ENCODE measurements around the gene TFEC.
"Not testable (repeated sequence)": the region's sequence is repeated elsewhere in the genome, so short reads cannot be mapped to it uniquely, and the experiment has no call there.

The TFEC gene, protein sequence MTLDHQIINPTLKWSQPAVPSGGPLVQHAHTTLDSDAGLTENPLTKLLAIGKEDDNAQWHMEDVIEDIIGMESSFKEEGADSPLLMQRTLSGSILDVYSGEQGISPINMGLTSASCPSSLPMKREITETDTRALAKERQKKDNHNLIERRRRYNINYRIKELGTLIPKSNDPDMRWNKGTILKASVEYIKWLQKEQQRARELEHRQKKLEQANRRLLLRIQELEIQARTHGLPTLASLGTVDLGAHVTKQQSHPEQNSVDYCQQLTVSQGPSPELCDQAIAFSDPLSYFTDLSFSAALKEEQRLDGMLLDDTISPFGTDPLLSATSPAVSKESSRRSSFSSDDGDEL

DNA sequence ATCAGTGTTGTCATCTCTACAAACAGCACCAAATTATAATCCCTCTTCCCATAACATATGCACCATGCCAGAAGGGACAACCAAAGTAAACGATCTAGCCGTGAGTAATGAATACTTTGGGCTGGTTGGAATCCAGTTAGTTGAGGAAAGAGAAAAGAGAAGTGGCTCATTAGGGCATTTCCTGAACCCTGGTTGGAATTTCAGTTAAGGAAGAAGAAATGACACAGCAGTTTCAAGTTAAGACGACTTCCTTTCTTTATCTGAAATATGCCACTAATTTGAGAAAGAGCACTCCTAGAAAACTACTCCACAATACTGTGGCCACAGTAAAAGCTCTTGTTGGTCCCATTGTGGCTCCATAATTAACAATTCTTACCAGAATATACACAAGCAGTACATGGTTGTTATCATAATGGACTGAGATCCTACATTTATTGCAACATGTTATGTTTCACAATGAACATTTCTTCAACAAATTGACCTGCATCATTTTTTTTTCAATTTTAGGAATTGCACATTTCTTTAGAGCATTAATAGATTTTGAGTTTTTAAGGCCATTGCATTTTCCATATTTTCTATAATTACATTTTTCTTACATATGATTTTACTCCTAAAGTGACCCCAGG is at the start of gene TFEC:
Gene TFEC (minus strand): TSS at position 113 of the 626 bp plus-strand sequence. CDS start 46,322 bp downstream, outside the sequence.
- DNase-seq (ENCODE audit: low read depth in 2 of 2, low spot score in 1 of 2), result no peak

DNA sequence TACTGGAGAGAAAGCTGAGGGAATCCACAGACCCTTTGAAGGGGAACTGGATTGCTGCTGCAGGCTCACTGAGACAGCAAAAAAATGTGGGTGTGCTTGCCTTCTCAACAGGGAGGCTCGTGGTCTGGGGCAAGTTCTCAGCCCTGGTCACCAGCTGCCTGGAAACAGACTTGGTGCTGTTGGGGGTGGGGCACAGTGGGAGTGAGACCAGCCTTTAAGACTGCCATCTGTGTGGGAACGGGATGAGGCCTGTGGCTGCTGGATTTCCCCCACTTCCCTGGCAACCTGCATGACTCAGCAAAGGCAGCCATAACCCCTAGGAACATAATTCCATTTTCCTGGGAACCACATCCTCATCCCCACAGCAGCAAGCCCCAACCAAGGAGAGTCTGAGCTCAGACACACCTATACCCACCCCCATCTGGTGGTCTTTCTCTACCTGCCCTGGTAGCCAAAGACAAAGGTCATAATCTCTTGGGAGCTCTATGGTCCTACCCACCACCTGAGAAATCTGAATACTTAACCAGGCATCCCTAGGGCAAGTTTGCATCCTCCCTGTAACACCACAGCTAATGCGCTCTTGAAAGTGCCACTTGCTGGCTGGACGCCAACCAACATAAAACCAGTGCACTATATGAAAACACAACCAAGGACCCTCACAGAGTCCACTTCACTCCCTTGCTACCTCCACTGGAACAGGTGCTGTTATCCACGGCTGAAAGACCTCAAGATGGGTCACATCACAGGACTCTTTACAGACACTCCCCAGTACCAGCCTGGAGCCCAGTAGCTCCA is 45.0 kb upstream of the TFEC start:
- no peak for DNase-seq (ENCODE audit: low read depth in 2 of 2, low spot score in 1 of 2)

DNA sequence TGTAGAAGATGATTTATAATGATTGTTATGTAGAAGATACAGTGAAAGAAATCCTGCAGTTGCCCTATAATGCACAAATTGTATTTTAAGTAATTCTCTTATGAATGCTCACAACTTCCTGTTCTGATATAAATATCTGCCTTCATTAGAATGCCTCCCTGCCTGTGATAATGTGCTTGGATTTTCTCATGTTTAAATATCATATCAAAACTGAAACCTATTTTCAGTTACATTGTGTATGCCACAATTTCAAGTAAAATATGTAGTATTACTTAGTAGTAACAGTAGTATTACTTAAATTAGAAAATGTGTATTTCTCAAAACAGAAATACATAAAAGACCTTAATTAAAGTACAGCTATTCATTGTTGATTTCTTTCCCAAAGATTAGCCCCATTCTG is 41.1 kb upstream of the TFEC start:
- no peak for DNase-seq (ENCODE audit: low read depth in 2 of 2, low spot score in 1 of 2)

DNA sequence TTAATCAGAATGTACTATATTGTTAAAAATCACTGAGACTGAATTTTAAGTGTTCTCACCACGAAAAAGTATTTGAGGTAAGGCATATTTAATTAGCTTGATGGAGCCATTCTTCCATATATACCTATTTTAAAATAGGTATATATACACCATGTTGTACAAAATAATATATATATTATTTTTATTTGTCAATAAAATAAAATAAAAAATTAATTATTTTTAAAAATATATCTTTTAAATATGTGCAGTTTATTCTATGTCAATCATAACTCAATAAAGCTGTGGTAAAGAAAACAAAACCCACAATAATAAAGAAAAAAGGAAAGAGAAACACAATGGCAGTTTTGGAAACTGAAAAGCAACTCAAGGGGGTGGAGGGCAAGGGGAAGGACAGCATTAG is 33.6 kb upstream of the TFEC start:
- no peak for DNase-seq (ENCODE audit: low read depth in 2 of 2, low spot score in 1 of 2)

DNA sequence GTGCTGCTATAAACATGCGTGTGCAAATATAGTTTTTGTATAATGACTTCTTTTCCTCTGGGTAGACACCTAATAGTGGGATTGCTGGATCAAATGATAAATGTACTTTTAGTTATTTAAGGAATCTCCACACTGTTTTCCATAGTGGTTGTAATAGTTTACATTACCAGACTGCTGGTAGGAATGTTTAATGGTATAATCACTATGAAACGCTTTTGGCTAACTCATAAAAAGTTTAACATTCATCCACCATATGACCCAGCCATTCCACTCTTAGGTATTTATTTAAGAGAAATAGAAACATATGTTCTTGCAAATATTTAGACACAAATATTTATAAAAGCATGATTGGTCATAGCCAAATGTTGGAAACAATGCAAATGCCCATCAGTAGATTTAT is 32.1 kb upstream of the TFEC start:
- no peak for DNase-seq (ENCODE audit: low read depth in 2 of 2, low spot score in 1 of 2)

DNA sequence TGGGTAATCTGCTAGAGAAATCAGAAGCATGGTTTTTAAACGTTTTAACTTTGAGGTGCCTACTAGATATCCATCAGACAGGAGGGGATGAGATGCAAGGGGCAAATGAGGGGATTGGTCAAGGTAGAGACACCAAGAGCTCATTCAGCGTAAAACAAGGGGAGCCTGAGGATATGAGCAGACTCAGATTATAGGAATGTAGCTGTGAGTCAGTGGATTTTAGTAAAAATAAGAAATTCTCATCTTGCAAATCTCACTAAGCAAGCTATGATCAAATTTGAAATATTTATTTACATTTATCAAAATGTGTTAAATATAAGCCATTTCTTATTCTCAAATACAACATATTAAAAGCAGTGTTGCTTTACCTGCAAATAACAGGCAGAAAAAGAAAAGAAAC is 21.4 kb upstream of the TFEC start:
- no peak for DNase-seq (ENCODE audit: low read depth in 2 of 2, low spot score in 1 of 2)

DNA sequence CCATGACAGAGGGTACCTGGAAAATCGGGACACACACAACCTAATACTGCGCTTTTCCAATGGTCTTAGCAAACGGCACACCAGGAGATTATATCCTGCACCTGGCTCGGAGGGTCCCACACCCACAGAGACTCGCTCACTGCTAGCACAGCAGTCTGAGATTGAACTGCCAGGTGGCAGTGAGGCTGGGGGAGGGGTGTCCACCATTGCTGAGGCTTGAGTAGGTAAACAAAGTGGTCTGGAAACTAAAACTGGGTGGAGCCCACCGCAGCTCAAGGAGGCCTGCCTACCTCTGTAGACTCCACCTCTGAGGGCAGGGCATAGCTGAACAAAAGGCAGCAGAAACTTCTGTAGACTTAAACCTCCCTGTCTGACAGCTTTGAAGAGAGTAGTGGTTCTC is 16.7 kb upstream of the TFEC start:
- DNase-seq (ENCODE audit: low read depth in 2 of 2, low spot score in 1 of 2), result not testable (repeated sequence)

DNA sequence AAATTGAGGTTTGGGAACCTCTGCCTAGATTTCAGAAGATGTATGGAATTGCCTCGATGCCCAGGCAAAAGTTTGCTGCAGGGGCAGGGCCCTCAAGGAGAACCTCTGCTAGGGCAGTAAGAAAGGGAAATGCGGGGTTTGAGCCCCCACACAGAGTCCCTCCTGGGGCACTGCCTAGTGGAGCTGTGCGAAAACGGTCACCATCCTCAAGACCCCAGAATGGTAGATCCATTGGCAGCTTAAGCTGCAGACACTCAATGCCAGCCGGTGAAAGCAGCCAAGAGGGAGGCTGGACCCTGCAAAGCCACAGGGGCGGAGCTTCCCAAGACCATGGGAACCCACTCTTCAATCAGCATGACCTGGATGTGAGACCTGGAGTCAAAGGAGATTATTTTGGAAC is 15.0 kb upstream of the TFEC start:
- DNase-seq (ENCODE audit: low read depth in 2 of 2, low spot score in 1 of 2), result no peak

DNA sequence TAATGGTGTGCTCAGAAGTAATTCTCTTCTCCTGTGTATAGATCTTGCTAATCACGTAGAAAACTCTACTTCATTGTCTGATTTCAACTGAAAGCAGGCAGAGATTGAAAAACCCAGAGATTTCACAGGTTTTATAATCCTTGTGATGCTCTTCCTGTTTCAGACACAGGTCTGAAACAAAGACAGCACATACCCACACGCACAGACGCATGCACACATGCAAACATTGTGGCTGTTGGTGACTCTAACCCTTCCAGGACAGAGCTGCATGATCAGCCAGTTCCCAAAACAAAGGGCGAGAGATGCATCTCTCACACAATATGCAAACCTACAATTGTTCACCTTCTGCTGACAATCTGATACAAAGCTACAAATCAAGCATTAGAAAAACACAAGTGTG is 11.1 kb upstream of the TFEC start:
- no peak for DNase-seq (ENCODE audit: low read depth in 2 of 2, low spot score in 1 of 2)

DNA sequence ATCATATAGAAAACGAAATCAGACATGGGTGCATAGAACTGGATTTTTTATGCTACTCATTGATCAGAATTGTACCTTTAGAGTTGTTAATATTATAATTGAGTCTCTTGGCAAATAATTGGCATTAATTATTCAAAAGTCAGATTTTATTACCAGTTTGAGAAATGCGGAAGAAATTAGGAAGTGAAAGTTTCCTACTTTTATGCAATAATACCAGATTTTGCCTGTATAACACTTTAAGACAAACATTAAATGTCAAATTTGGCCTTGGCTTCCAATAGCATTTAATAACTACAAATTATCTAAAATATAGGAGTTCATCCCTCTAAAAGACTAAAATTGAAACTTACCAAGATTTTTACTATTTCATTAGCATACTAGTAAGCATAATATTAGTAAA is 6.8 kb upstream of the TFEC start:
- no peak for DNase-seq (ENCODE audit: low read depth in 2 of 2, low spot score in 1 of 2)

DNA sequence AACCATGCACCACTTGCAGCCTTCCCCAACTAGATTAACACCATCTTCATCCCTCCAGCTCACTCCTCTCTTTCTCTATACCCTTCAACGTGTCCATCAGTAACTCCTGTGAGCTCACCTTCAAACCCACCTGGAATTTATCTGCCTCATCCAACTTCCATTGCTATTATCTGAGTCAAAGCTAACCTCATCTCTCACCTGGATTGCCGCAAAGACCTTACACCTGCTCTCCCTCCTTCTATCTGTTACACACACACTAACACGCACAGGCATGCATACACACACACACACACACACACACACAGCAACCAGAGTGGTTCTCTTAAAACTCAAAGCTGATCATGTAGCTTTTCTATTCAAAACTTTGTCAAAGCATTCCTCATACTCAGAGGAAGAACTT is 3.8 kb upstream of the TFEC start:
- DNase-seq (ENCODE audit: low read depth in 2 of 2, low spot score in 1 of 2), result no peak

DNA sequence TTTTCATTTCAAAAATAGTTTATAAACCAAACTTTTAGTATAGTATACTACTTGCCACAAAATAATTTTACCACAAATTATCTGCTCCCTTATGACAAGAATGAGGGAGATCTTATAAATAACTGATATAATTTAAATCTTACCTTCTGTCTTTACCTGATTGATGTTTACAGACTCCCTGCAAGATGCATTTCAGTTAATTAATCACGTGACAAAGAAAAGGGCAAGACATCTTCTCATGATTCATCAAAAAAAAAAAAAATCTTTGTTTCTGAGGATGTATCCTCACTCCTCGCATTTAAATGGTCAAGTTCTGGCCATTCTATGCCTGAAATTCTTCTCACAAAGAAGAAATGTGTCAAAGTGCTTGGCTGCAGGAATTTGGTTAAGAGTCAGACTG is 2.3 kb upstream of the TFEC start:
- DNase-seq (ENCODE audit: low read depth in 2 of 2, low spot score in 1 of 2), result no peak

DNA sequence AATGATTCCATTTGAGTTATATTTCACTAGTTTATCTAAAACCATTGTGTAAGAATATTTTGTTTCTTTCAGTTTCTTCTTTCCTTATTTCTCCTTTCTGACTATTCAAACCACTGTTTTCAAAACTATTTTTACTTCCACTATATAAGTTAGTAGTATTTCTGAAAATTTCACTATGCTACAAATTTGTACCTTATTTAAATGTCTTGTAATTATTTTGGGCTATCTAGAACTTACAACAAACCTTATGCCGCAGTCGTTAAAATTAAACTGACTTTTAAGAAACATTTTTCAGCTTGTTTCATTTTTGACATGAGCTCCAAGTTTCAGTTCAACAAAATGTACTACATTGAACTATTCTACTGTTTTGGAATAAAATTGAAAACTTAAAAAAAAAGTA is 1.8 kb downstream of the TFEC start:
- DNase-seq (ENCODE audit: low read depth in 2 of 2, low spot score in 1 of 2), result no peak

DNA sequence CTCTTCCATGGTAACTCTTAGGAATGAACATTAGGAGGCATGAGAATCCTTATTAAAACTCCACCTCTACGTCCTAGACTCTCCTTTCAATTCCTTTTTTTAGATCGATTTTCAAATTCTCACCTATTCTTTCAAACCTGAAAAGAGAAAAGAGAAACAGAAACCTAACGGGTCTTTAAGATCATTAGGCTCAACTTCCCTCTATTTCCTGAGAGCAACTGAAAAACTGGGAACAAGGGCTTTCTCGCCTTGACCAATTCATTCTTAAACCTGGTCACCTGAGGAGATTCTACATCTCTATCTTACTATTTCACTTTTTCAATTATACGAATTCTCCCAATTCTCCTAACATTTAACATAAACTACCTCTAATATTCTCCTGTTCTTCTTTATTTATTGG is 2.8 kb downstream of the TFEC start:
- DNase-seq (ENCODE audit: low read depth in 2 of 2, low spot score in 1 of 2), result no peak

DNA sequence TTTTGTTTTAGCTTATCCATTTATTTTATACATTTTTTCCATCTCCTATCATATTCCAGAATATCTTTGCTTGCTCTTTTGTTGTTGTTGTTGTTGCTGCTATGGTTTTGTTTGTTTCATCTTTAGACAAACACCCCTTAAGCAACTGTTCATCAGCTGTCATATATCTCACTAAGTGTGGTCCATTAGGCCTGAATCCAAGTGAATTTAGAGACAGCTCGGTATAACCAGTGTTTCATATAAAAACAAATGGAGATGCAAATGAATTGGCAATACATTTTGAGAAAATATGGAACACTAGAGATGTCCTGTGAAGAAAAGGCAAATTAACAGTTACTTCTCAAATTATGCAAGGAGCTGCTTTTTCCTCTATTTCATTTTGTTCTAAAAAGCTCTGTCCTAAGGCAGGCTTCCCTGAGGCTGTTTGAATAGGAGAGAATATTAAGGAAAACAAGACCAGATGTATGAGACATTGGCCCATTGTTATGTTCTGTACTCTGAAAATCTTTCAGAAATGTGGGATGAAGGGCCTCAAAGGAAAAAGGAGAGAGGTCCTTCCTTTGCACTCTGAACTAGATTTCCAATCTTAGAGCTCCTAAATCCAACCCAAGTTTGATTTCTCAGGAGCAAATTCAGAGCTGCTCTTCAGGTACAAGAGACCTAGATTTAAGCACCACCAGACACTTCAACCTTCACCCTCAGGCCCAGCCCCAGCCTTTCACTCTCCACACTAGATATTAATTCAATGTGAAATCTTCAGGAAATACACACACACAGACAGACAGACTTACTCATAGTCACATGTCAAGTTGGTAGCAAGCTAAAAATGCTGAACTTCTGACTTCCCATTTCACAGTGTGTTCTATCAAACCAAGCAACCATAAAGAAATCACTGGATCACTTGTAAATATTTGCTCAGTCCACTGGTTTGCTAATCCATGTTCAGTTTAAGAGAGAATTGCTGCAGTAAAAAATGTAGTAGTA is 5.4 kb downstream of the TFEC start:
- DNase-seq (ENCODE audit: low read depth in 2 of 2, low spot score in 1 of 2), result no peak

DNA sequence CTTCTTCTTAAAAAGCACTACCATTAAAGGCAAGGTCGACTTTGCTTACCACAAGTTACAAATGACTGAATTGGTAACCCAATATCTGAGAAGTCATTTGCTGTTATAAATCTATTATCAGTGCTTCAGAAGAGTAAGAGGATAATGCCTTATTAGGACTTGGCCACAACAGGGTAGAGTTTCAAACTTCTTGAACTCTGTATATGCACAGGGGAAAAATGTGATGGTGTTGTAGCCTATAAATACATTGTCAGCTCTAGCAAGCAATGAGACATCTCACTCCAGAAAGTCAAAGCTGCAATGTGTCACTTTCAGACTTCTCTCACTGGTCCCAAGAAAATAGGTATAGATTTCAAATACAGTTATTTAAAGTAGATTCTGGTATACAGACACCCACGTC is 9.3 kb downstream of the TFEC start:
- DNase-seq (ENCODE audit: low read depth in 2 of 2, low spot score in 1 of 2), result no peak

DNA sequence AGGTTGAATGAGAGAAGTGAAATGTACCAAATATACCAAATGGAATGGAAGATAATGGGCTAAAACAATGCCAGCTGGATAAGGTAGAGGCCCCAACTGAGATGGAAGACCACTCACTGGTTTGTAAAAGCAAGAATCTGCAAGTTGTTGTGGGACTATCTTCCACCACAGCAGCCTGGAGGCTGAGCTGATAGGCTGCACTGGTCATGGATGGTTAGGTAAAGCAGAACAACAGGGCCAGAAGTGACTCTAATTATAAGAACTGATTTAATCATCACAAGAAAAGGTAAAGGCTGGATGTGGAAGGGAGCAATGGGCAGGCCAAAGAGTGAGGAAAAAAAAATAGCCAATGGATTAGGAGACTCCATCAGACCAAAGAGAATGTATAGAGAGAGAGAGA is 11.8 kb downstream of the TFEC start:
- DNase-seq (ENCODE audit: low read depth in 2 of 2, low spot score in 1 of 2), result no peak

DNA sequence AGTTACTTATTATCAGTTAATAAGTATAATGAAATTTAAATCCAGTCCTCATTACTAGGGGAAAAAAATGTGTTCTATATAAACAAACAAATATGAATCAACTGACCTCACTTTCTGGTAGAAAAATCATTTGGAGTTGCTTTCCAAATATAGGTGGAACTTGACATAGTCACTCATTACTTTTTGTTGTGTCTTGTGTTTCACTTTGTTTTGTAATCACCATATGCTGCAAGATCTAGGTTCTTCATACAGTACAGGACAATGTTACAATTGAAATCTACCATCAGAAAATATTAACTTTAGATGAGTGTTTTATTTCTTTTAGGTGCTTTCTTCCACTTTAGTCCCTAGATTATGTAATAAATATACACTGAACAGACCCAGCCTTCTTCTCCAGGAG is 16.9 kb downstream of the TFEC start:
- no peak for DNase-seq (ENCODE audit: low read depth in 2 of 2, low spot score in 1 of 2)

DNA sequence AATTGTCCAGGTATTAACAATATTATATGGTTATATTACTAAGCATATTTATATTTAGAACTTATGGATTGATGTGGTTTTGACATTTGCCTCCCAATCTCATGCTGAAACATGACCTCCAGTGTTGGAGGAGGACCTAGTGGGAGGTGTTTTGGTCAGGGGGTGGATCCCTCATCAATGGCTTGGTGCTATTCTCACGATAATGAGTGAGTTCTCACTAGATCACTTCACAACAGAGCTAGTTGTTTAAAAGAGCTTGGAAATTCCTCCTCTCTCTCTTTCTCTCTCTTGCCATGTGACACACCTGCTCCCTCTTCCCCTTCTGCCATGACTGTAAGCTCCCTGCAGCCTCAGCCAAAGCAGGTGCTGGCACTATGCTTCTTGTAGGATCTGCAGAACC is 19.0 kb downstream of the TFEC start:
- no peak for DNase-seq (ENCODE audit: low read depth in 2 of 2, low spot score in 1 of 2)

DNA sequence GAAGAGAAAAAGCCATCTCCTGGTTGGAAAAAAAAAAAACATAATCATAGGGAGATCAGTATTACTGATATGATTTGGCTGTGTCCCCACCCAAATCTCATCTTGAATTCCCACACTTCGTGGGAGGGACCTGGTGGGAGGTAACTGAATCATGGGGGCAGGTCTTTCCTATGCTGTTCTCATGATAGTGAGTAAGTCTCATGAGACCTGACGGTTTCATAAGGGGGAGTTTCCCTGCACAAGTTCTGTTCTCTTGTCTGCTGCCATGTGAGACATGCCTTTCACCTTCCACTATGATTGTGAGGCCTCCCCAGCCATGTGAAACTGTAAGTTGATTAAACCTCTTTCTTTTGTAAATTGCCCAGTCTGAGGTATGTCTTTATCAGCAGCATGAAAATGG is 25.8 kb downstream of the TFEC start:
- not testable (repeated sequence) for DNase-seq (ENCODE audit: low read depth in 2 of 2, low spot score in 1 of 2)

DNA sequence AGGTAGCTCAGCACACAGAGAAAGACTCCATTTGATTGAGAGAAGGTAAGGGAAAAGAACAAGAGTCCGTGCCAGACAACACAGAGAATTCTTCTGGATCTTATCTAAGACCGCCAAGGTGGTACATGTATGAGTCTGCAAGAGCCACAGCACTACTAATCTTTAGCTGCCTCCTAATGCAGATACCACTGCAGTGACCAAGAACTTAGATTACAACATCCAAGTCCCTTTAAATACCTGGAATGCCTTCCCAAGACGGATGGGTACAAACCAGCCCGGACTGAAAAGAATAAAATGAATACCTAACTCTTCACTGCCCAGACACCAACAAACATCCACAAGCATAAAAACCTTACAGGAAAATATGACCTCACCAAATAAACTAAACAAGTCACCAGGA is 33.3 kb downstream of the TFEC start:
- DNase-seq (ENCODE audit: low read depth in 2 of 2, low spot score in 1 of 2), result no peak
